GM12891 (cell line): ENCODE data around the gene SERPINA9.

Source experiments
- POLR2A ChIP-seq: IDR thresholded peaks from 2 replicates; pipeline ENCODE4 v1.6.1; 2011; ENCODE audit warnings: low read depth, low read length, control low read depth
- POLR2AphosphoS5 ChIP-seq: IDR thresholded peaks from 2 replicates; pipeline ENCODE4 v1.6.1; 2011; ENCODE audit warnings: low read depth, low read length, control low read depth
- POU2F2 ChIP-seq: IDR thresholded peaks from 2 replicates; pipeline ENCODE4 v1.6.1; 2011; ENCODE audit warnings: low read depth, mild to moderate bottlenecking, control low read depth, low read length, moderate library complexity
- SPI1 ChIP-seq: IDR thresholded peaks from 2 replicates; pipeline ENCODE4 v1.6.1; 2011; ENCODE audit warnings: low read depth, low read length, control low read depth
- TAF1 ChIP-seq: IDR thresholded peaks from 2 replicates; pipeline ENCODE4 v1.6.1; 2011; ENCODE audit warnings: low read depth, low read length, control low read depth

- TF ChIP-seq POLR2A (no peak), SPI1 (no peak), POLR2AphosphoS5 (no peak), TAF1 (no peak), POU2F2 (no peak)
These were observed 28.8 kb downstream of the SERPINA9 start for GRCh38 chr14:94447206-94447605.
